Nephron (organoid): ENCODE measurements around the gene FPR3.

ENCODE experiments used
- H3K27ac Mint-ChIP-seq, 3 experiments: 2 replicates each; pipeline ENCODE4 v1.8.0; 2020; ENCODE audit warnings: mixed read lengths in 3 of 3, mild to moderate bottlenecking in 2 of 3, moderate library complexity in 1 of 3
- H3K27me3 Mint-ChIP-seq: 2 replicates; pipeline ENCODE4 v1.8.0; 2021; ENCODE audit warnings: low read depth, mild to moderate bottlenecking, moderate library complexity, mixed read lengths
- H3K36me3 Mint-ChIP-seq: 2 replicates; pipeline ENCODE4 v1.8.0; 2020; ENCODE audit warnings: low read depth, mixed read lengths
- H3K4me1 Mint-ChIP-seq: 2 replicates; pipeline ENCODE4 v1.8.0; 2020; ENCODE audit warnings: mixed read lengths
- H3K4me3 Mint-ChIP-seq, 3 experiments: 2 replicates each; pipeline ENCODE4 v1.8.0; 2020; ENCODE audit warnings: mild to moderate bottlenecking in 3 of 3, mixed read lengths in 3 of 3, moderate library complexity in 2 of 3
- H3K9me3 Mint-ChIP-seq: 2 replicates; pipeline ENCODE4 v1.8.0; 2020; ENCODE audit warnings: mixed read lengths
- TF ChIP-seq, protein P1 (sequence below), 3 experiments: fragments of 200-600 bp; sonication (generic); IDR thresholded peaks; one replicate each; pipeline ENCODE4 v1.5.0; 2021; ENCODE audit warnings: antibody characterized with exemption in 3 of 3; ENCODE audit not compliant: unreplicated experiment in 3 of 3

The FPR3 gene

DNA sequence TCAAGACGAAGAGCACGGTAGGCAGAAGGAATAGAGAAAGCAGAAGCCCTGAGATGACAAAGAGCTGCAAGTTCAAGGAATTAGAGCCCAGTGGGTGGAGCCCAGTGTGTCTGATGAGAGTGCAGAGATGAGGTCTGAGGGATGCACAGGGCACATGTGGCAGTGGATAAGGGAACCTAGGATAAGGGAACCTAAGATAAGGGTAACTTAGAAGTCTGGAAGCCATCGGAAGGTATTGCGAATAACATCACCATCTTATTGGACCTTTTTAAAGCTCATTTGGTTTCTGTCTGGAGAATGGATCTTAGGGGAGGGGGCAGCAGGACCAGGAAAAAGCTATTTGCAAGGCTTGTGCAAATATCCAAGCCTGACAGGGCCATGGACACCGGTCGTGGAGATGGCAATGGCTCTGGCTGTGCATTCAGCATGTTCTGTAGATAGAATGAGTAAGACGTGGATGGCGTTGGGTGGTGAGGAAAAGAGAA, 1.3 kb downstream of the FPR3 start:
- TF ChIP-seq, protein P1, sequence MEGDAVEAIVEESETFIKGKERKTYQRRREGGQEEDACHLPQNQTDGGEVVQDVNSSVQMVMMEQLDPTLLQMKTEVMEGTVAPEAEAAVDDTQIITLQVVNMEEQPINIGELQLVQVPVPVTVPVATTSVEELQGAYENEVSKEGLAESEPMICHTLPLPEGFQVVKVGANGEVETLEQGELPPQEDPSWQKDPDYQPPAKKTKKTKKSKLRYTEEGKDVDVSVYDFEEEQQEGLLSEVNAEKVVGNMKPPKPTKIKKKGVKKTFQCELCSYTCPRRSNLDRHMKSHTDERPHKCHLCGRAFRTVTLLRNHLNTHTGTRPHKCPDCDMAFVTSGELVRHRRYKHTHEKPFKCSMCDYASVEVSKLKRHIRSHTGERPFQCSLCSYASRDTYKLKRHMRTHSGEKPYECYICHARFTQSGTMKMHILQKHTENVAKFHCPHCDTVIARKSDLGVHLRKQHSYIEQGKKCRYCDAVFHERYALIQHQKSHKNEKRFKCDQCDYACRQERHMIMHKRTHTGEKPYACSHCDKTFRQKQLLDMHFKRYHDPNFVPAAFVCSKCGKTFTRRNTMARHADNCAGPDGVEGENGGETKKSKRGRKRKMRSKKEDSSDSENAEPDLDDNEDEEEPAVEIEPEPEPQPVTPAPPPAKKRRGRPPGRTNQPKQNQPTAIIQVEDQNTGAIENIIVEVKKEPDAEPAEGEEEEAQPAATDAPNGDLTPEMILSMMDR (IDR thresholded peaks at IDR 0.05; ENCODE audit: unreplicated experiment in 3 of 3) = no peak
- Mint-ChIP-seq H3K27me3 (peaks cover 3% of the 10 kb centered on the region), H3K4me1 (peaks cover 10% of the 10 kb centered on the region), H3K36me3 (no peaks in the 10 kb centered on the region), H3K9me3 (peaks cover 32% of the 10 kb centered on the region), H3K4me3 (no peak overlapping the region), H3K27ac (no peak overlapping the region)

DNA sequence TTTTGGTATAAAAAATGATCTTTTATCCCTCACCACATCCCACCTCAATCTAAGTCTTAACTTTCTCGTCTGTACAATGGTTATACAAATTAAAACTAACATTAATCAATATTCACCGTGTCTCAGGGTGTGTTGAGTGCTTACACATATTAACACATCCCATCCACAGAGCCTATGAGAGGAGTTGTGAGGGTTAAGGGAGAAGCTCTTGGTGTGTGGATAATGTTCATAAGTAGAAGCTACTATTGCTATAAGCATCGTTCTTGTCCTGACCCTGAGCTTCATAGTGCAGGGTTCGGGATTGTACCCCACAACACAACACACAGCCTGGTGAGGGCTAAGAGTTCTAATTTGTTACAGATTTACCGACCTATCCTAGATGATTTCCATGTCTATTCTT, 2.5 kb downstream of the FPR3 start:
- no peak overlapping the region for H3K4me3 Mint-ChIP-seq
- TF ChIP-seq, protein P1 (IDR thresholded peaks at IDR 0.05; ENCODE audit: unreplicated experiment in 3 of 3) = no peak
- peaks cover 10% of the 10 kb centered on the region for H3K4me1 Mint-ChIP-seq
- peaks cover 32% of the 10 kb centered on the region for H3K9me3 Mint-ChIP-seq
- H3K36me3 Mint-ChIP-seq = no peaks in the 10 kb centered on the region
- no peak overlapping the region for H3K27ac Mint-ChIP-seq
- peaks cover 3% of the 10 kb centered on the region for H3K27me3 Mint-ChIP-seq

DNA sequence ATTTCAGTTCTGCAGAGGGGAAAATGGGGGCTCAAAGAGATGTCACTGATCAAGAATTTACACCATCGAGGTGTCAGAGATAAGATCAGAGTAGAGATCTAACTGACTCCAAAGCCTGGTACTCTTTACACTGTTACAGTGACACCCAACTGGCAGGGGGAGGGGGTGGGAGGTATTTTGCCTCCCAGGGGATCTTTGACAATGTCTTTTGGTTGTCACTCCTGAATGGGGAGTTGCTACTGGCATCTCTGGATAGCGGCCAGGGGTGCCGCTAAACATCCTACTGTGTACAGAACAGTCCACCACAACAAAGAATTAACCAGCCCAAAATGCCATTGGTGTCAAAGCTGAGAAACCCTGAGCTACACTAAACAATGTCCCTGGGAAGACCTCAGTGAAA, 3.1 kb downstream of the FPR3 start:
- TF ChIP-seq, protein P1 (IDR thresholded peaks at IDR 0.05; ENCODE audit: unreplicated experiment in 3 of 3) = no peak
- H3K4me1 Mint-ChIP-seq = peaks cover 10% of the 10 kb centered on the region
- H3K36me3 Mint-ChIP-seq = no peaks in the 10 kb centered on the region
- H3K27me3 Mint-ChIP-seq = peaks cover 3% of the 10 kb centered on the region
- no peak overlapping the region for H3K4me3 Mint-ChIP-seq
- peaks cover 32% of the 10 kb centered on the region for H3K9me3 Mint-ChIP-seq
- H3K27ac Mint-ChIP-seq = no peak overlapping the region

DNA sequence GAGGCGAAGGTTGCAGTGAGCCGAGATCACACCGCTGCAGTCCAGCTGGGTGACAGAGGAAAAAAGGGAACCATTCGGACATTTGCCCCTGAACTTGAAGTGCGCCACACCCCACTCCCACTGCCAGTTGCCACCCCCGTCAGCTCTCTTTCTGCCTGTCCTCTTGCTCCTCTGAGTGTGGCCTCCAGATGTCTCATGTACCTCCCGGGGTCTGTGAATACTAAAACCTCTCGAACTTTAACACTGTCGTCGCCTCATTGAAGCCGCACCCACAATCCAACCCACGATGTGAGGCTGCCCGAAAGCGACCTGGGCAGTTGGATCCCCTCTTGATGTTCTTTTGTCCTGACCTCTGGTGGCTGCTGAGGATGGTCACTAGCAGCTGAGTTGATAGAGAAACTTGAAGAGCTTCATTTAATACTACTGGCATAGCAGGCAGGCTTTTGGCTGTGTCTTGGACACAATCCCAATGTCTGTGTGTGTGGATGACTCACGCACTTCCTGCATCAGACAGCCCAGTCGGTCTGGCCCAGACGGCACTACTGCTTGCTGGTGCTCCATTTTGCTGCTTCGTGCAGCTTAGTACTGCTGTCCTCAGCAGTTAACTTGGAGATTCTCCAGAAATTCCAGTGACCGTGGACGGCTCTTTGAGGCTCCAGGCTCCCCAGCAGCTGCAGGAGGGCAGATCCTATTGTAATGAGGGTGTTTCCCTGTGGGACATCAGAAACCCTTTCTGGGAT, 4.2 kb downstream of the FPR3 start:
- TF ChIP-seq, protein P1 (IDR thresholded peaks at IDR 0.05; ENCODE audit: unreplicated experiment in 3 of 3) = no peak
- H3K27me3 Mint-ChIP-seq = peaks cover 3% of the 10 kb centered on the region
- peak overlapping the region in 1 of 3 experiments; percentile 4 for H3K4me3 Mint-ChIP-seq
- peak overlapping the region in 2 of 3 experiments; percentile 68 to 92 for H3K27ac Mint-ChIP-seq
- no peaks in the 10 kb centered on the region for H3K36me3 Mint-ChIP-seq
- peaks cover 10% of the 10 kb centered on the region for H3K4me1 Mint-ChIP-seq
- peaks cover 36% of the 10 kb centered on the region for H3K9me3 Mint-ChIP-seq

DNA sequence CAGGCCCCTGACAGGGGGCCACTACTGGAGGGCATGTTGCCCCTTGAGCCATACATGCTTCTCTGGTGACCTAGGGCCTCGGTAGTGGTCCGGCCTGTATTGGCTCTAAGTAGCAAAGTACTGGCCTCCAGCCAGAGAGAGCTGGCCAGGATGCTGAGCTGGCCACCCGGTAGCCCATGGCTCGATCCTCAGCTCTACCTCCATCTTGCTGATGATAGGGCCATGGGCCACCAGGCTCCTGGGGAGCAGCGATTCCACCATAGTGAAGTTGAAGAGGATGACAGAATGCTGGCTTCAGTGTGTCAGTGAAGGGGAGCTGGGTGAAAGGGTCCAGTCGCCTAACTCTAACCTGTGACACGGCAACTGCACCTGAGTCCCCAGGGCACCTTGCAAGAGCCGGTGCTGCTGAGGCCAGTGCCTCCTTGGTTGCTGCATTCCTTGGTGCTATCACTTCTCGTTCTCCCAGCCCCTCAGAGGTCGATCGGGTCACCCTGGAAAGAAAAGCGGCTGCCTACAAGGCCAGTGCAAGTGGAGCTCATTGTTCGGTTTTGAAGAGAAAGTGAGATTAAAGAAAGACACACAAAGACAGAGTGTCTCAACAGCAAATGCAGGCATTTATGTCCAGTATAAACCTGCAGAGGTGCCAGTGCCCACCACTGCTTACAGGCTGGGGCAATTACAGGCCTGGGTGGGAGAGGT, 5.0 kb downstream of the FPR3 start:
- peaks cover 10% of the 10 kb centered on the region for H3K4me1 Mint-ChIP-seq
- TF ChIP-seq, protein P1 (IDR thresholded peaks at IDR 0.05; ENCODE audit: unreplicated experiment in 3 of 3) = no peak
- H3K4me3 Mint-ChIP-seq = no peak overlapping the region
- H3K36me3 Mint-ChIP-seq = no peaks in the 10 kb centered on the region
- peaks cover 38% of the 10 kb centered on the region for H3K9me3 Mint-ChIP-seq
- H3K27me3 Mint-ChIP-seq = peaks cover 3% of the 10 kb centered on the region
- H3K27ac Mint-ChIP-seq = peak overlapping the region in 1 of 3 experiments; percentile 92
